GM21423 (cell line): ENCODE data around the gene OS9.

Experiments used
- ATAC-seq: cut with Tn5 transposase; IDR thresholded peaks from one replicate; pipeline ENCODE4 v1.9.1; 2021; ENCODE audit warnings: mild to moderate bottlenecking, moderate library complexity; ENCODE audit not compliant: unreplicated experiment

OS9 gene

GRCh38 chr12:57765003-57765697 lies 71.2 kb downstream of the OS9 start:
- no peak for ATAC-seq

GRCh38 chr12:57765698-57766463 lies 71.9 kb downstream of the OS9 start:
- no peak for ATAC-seq

- ATAC-seq: no peak
These were observed 72.8 kb downstream of the OS9 start, which contains the start of gene CYP27B1 for GRCh38 chr12:57766464-57767304. Gene CYP27B1, minus strand, starts transcription at chr12:57767078. Its CDS starts 37 bp downstream, at chr12:57767041.

- no peak for ATAC-seq
These were observed 73.4 kb downstream of the OS9 start for GRCh38 chr12:57767305-57767698.

- no peak for ATAC-seq
These were observed 73.9 kb downstream of the OS9 start for GRCh38 chr12:57767876-57768275.

GRCh38 chr12:57769594-57769993 lies 75.7 kb downstream of the OS9 start:
- no peak for ATAC-seq

- ATAC-seq: no peak
These were observed 76.8 kb downstream of the OS9 start for GRCh38 chr12:57770734-57771133.
